ENCODE data around the gene ECHDC3.

DNA sequence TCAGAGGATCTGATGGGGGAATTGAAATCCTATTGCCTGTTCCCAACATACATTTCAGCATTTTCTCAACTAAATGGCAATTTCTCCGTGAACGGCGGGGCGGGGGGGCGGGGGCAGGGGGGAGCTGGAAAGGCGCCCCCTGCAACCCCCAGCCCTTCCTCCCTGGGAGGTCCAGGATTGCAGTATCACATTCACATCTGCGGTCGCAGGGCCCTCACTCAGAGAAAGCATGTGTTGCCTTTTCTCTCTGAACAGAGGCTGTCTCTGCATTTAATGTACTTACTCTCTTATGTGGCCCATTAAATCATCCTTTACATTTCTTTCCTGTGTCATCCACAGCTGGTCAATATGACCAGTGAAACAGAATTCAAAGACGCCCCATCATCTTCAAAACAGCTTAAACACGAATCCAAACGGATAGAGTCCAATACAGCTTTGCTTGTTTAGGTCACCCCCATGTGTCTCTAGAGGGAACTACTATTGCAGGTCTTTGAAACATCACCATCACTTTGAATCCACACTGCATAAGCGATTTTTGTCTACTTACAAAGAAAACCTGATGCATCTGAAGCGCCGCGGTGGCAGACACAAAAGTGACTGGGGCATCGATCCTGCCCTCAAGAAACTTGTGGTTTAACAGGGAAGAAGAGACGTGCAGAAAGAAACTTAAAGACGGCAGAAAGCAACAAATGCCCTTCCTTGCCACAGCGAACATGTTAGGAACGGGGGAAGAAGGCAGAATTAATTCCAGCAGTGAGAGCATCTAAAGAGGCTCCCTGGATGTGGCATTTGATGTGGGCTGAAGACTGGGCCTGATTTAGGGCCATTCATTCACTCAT is 17.0 kb upstream of the ECHDC3 start:
- TF ChIP-seq, protein P1, sequence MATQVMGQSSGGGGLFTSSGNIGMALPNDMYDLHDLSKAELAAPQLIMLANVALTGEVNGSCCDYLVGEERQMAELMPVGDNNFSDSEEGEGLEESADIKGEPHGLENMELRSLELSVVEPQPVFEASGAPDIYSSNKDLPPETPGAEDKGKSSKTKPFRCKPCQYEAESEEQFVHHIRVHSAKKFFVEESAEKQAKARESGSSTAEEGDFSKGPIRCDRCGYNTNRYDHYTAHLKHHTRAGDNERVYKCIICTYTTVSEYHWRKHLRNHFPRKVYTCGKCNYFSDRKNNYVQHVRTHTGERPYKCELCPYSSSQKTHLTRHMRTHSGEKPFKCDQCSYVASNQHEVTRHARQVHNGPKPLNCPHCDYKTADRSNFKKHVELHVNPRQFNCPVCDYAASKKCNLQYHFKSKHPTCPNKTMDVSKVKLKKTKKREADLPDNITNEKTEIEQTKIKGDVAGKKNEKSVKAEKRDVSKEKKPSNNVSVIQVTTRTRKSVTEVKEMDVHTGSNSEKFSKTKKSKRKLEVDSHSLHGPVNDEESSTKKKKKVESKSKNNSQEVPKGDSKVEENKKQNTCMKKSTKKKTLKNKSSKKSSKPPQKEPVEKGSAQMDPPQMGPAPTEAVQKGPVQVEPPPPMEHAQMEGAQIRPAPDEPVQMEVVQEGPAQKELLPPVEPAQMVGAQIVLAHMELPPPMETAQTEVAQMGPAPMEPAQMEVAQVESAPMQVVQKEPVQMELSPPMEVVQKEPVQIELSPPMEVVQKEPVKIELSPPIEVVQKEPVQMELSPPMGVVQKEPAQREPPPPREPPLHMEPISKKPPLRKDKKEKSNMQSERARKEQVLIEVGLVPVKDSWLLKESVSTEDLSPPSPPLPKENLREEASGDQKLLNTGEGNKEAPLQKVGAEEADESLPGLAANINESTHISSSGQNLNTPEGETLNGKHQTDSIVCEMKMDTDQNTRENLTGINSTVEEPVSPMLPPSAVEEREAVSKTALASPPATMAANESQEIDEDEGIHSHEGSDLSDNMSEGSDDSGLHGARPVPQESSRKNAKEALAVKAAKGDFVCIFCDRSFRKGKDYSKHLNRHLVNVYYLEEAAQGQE (IDR thresholded peaks at IDR 0.05; ENCODE audit: insufficient read depth in 1 of 2, low read depth in 2 of 2, low read length in 2 of 2) = no peak
- no peak for TF ChIP-seq POLR2AphosphoS5 (IDR thresholded peaks at IDR 0.05; ENCODE audit: low read depth, low read length)

Measured in PFSK-1 (cell line).